ENCODE data around the gene L3MBTL4.
"Not testable (repeated sequence)": the region's sequence is repeated elsewhere in the genome, so short reads cannot be mapped to it uniquely, and the experiment has no call there.

DNA sequence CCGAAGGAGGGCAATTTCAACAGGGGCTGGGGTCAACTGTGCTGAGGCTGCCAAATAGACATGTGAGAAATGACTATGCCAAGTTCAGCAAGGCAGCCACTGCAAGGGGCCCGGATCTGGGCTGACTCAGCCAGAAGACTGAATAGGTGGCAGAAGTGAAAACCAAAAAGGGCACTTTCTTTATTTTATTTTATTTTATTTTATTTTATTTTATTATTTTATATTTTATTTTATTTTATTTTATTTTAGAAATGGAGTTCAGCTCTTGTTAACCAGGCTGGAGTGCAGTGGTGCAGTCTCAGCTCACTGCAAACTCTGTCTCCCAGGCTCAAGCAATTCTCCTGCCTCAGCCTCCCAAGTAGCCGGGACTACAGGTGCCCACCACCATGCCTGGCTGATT is 228.9 kb downstream of the L3MBTL4 start:
- TF ChIP-seq, protein P1, sequence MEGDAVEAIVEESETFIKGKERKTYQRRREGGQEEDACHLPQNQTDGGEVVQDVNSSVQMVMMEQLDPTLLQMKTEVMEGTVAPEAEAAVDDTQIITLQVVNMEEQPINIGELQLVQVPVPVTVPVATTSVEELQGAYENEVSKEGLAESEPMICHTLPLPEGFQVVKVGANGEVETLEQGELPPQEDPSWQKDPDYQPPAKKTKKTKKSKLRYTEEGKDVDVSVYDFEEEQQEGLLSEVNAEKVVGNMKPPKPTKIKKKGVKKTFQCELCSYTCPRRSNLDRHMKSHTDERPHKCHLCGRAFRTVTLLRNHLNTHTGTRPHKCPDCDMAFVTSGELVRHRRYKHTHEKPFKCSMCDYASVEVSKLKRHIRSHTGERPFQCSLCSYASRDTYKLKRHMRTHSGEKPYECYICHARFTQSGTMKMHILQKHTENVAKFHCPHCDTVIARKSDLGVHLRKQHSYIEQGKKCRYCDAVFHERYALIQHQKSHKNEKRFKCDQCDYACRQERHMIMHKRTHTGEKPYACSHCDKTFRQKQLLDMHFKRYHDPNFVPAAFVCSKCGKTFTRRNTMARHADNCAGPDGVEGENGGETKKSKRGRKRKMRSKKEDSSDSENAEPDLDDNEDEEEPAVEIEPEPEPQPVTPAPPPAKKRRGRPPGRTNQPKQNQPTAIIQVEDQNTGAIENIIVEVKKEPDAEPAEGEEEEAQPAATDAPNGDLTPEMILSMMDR (IDR thresholded peaks at IDR 0.05; ENCODE audit: poor library complexity): not testable (repeated sequence)
- not testable (repeated sequence) for TF ChIP-seq EZH2 (IDR thresholded peaks at IDR 0.05; ENCODE audit: borderline replicate concordance); EZH2phosphoT487 (IDR thresholded peaks at IDR 0.05; ENCODE audit: low read depth, severe bottlenecking, unreplicated experiment)

Measured in hepatocyte (in vitro differentiated cells).